HG02852 (cell line): ENCODE data around the gene TESK2.
A peak's percentile ranks its signal among the peaks of the same experiment; 100 is the strongest.
"Not testable (repeated sequence)": the region's sequence is repeated elsewhere in the genome, so short reads cannot be mapped to it uniquely, and the experiment has no call there.

Experiments
- ATAC-seq: cut with Tn5 transposase; IDR thresholded peaks from one replicate; pipeline ENCODE4 v1.9.1; 2021; ENCODE audit warnings: mild to moderate bottlenecking, moderate library complexity; ENCODE audit not compliant: unreplicated experiment

Gene TESK2

DNA sequence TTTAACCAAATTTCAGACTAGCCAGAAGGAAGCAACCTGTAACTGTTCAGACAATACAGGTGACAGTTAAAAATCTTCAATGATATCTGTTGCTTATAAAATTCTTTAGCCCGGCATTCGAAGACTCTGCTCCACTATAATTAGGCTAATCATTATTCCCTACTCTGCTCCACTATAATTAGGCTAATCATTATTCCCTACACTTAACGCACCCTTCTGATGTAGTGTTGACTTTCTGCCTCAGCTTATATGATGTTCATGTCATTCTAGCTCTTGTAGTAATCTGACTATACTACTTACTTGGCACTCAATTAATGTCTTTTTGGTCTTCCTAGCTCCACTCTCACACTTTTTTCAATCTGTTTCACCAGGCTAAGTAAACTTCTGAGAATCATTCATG lies 13.3 kb downstream of the TESK2 start:
- ATAC-seq: no peak

DNA sequence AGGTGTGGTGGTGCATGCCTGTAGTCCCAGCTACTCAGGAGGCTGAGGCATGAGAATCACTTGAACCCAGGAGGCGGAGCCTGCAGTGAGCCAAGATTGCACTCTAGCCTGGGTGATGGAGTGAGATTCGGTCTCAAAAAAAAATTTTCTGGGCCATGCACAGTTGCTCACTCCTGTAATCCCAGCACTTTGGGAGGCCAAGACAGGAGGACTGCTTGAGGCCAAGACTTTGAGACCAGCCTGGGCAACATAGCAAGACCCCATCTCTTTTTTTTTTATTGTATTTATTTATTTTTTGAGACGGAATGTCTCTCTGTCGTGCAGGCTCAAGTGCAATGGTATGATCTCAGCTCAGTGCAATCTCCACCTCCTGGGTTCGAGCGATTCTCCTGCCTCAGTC lies 16.8 kb downstream of the TESK2 start:
- ATAC-seq: not testable (repeated sequence)

DNA sequence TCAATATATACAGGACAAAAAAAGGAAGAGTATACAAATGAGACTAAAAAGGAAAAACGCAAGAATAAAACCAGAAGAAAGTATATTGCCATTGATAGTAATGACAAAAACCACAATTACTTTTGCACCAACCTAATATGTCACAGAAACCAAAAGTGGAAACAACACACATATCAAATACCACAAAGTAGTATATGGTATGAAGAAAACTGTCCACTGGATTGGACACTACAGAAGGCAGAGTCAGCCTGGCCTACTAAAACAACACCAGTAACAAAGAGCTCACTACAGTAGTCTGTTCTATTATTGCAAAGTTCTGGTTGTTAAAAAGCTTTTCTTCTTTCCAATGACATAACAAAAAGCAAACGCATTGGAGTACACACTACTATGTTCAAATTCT lies 17.7 kb downstream of the TESK2 start:
- ATAC-seq: no peak

DNA sequence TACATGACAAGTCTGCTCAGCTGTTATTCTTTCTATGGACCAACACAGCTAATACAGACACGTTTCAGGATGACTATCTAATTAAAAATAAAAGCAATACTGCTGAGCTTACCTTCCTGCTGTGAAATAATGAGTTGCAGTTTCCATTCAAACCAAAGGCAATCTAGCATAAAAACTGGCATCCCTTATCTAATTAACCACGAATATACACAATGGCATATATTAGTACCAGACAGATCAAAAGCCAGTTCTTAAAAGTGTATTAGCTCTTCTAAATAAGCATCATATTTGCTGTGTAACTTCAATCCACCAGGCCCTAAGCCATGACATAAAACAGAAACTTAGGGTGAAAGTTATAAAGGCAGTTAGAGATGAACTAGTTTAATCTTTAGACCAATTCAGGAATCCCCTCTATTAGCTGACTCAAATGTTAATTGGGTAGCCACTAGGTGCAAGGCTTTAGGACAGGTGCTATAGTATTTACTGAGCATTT lies 20.6 kb downstream of the TESK2 start:
- peak; percentile 43 for ATAC-seq

DNA sequence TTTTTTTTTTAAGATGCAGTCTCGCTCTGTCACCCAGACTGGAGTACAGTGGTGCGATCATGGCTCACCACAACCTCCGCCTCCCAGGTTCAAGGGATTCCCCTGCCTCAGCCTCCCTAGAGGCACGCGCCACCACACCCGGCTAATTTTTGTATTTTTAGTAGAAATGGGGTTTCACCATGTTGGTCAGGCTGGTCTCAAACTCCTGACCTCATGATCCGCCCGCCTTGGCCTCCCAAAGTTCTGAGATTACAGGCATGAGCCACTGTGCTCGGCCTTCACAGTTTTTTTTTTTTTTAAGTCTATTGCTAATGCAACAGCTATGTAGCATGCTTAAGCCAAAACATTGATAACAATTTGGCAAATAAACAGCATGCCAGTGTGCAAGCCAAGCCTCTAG lies 23.6 kb downstream of the TESK2 start:
- ATAC-seq: not testable (repeated sequence)

DNA sequence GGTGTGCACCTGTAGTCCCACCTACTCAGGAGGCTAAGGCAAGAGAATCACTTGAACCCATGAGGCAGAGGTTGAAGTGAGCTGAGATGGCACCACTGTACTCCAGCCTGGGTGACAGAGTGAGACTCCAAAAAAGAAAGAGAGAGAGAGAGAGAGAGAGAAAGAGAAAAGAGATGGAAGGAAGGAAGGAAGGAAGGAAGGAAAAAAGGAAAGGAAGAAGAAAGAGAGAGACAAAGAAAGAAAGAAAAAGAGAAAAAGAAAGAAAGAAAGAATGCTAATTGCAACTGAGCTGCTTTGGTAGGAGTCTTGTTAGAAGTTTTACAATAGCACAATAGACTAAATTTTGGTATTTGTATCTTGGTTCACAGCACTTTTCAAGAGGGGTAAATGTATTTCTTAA lies 25.7 kb downstream of the TESK2 start:
- ATAC-seq: no peak

DNA sequence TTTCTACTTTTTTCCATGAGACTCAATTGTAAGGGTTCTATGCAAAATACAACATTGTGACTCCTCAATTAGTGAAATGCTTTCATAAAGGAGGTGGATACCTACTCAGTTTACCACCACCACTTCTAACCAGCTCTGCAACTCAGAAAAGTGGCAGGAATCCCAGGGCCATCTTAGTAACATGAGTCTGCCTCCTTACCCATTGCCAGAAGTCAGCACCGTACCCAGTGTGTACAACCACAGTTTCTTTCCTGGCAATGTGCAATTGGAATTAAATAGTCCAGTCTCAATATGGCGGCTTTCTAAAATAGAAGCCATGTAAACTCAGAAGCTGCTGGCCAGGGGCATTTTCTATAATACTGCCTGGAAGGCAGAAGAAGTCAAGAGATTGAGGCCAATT lies 32.1 kb downstream of the TESK2 start:
- ATAC-seq: no peak

DNA sequence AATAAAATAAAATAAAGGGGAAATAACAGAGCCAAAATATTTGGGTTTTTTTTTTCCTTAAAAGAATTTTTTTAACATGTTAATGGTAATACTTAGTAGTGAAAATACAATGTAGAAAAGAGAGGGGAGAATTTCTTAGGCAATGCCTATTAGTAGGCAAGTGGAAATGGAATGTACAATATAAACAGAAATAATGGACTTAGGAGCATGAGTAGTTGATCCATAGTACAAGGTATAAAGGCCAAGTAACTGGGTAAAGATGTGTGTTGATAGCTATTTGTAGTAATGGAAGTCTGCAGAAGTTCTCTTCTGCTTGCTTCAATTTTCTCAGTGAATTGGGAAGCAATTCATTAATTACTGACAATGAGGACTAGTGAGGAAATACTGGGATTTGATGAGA lies 34.4 kb downstream of the TESK2 start:
- no peak for ATAC-seq

DNA sequence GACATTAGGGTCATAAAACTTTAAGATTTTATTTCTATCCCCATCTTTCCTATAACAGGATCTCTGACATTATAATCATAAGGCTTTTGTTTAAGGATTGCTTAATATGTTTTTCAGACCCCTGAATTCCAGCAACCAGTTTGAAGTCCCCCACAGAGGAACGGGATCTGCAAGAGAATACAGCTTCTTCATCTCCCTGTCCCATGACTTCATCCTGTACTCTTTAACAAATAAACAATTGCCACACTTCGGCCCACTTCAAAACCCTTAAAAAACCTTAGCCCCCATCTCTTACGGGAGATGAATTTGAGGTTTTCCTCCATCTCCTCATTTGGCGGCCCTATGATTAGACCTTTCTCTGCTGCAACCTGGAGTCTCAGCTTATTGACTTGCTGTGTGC lies 35.8 kb downstream of the TESK2 start:
- ATAC-seq: no peak

DNA sequence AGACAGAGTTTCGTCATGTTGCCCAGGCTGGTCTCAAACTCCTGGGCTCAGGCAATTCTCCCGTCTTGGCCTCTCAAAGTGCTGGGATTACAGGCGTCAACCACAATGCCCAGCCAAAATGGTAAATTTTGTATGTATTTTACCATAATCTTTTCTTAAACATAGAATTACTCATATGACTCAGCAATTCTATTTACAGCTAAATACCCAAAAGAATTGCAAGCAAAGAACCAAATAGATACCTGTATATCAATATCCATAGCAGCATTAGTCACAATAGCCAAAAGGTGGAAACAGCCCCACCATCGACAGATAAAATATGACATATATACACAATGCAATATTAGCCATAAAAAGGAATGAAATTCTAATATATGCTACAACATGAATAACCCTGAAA lies 36.5 kb downstream of the TESK2 start:
- ATAC-seq: no peak

DNA sequence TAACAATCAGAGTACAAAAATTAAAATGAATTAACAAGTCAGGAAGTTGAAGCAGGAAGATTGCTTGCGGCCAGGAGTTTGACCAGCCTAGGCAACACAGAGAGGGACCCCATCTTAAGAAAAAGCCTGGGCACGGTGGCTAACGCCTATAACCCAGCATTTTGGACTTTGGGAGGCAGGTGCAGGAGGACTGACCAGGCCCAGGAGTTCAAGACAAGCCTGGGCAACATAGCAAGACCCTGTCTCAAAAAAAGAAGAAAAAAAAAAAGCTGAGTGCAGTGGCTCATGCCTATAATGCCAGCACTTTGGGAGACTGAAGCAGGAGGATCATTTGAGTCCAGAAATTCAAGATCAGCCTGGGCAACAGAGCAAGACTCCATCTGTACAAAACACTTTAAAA lies 38.5 kb downstream of the TESK2 start:
- no peak for ATAC-seq

DNA sequence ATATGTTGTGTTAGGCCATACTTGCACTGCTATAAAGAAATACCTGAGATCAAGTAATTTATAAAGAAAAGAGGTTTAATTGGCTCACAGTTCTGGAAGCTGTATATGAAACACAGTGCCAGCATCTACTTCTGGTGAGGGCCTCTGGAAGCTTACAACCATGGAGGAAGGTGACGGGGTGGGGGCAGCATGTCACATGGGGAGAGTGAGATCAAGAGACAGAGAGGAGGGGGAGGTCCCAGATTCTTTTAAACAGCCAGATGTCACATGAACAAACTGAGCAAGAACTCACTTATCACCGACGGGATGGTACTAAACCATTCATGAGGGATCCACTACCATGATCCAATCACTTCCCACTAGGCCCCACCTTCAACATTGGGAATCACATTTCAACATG lies 42.6 kb downstream of the TESK2 start:
- ATAC-seq: no peak

DNA sequence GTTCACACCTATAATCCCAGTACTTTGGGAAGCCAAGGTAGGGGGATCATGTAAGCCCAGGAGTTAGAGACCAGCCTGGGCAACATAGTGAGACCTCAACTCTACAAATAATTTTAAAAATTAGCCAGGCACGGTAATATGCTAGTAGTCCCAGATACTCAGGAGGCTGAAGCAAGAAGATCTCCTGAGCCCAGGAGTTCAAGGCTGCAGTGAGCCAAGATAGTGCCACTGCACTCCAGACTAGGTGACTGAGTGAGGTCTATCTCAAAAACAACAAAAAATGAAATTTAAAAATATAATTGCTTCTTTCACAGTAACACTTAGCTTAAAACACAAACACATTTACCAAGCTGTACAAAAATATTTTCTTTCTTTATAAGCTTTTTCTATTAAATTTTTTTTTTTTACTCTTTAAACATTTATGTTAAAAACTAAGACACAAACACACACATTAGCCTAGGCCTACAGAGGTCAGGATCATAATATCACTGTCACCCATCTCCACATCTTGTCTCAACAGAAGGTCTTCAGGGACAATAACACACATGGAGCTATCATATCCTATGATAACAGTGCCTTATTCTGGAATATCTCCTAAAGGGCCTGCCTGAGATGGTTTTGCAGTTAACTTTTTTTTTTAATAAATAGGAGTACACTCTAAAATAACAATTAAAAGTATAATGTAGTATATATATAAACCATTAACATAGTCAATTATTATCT lies 43.9 kb downstream of the TESK2 start:
- no peak for ATAC-seq

DNA sequence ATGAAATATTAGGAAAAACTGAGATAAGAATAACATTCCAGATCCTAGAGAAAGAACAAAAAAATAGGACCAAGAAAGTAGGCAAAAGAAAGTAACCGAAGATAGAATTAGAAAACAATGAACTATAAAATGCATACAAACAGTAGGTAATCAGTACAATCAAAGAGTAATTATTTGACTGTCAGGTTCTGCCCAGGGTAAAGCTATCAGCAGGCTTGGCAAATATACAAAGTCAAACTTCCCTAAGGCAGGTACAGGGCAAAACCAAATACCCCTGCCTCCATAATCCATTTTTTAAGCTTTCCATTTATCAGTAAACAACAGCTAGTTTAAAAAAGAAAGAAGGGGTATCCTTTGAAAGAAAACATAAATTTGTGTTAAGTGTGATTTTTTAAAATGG lies 44.4 kb downstream of the TESK2 start:
- no peak for ATAC-seq

DNA sequence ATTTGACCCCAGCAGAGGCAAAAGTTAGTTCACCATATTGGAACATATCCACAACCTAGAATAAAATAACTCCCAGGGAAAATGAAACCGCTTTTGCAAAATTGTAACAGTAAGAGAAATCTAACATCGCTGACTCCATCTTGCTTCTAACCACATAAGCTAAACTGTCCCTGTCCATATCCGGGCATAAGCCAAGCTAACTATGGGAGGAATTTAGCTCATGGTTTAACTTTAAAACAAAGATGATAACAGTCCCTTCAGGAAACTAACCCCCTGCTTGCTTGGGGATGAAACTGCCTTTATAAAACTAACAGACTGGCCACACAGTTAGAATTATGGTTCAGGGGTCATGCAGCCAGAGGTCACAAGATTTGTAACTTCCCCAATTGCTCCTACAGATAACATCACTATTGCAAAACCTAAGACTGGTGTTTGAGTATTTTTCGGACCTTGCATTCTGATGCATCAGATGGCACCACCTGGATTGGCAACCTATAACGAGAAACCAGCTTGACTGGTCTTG lies 46.3 kb downstream of the TESK2 start:
- no peak for ATAC-seq

DNA sequence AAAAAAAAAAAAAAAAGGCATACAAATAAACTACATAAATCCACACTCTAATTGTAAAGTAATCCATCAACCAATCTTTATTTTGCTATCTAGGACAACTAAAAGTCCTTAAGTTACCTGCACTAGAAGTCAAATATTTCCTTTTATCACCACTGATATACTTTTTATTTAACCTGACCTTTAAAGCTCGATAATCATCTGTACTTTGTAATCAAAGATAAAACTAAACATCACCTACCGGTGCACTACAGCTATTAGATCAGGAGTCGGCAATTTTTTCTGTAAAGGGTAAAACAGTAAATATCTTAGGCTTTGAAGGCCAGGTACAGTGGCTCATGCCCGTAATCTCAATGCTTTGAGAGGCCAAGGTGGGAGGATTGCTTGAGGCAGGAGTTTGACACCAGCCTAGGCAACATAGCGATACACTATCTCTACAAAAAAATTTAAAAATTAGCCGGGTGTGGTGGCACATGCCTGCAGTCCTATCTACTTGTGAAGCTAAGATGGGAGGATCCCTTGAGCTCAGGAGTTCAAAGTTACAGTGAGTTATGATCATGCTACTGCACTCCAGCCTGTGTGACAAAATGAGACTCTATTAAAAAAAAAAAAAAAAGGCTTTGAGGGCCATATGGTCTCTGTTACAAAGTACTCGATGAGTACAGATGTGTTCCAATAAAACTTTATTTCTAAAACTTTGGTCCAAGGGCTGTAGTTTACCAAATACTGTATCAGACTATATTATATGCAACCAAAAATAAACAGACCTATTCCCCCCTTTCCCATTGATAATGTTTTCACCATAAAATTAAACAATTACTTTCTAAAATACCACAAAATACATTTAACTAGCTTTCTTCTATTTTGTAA lies 47.1 kb downstream of the TESK2 start:
- ATAC-seq: no peak

DNA sequence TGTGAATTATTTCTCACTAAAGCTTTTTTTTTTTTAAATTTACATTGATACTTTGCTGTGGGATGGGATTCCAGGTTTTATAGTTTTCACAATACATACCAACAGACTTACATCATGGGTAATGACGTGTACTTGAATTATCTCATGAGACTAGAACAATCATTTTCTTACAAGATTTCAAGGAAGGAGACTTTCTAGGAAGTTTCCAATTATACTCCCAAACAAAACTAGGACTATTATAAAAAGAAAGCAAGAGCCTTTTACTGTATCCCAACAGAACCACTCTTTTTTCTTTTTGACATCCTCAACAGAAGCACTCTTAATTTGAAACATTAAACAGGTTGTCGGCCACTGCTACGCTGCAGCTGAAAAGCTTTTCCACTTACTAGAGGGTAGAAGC lies 48.7 kb downstream of the TESK2 start:
- no peak for ATAC-seq

DNA sequence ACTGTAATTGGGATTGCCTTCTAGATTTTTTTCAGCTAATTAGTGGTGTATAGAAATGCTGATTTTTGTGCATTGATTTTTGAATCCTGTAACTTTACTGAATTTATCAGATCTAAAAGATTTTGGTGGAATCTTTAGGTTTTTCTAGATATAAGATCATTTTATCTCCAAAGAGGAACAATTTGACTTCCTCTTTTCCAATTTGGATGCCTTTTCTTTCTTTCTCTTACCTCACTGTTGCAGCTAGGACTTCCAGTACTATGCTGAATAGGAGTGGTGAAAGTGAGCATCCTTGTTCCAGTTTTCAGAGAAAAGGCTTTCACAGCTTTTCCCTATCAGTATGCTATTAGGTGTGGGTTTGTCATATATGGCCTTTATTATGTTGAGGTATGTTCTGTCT lies 53.6 kb downstream of the TESK2 start:
- no peak for ATAC-seq

DNA sequence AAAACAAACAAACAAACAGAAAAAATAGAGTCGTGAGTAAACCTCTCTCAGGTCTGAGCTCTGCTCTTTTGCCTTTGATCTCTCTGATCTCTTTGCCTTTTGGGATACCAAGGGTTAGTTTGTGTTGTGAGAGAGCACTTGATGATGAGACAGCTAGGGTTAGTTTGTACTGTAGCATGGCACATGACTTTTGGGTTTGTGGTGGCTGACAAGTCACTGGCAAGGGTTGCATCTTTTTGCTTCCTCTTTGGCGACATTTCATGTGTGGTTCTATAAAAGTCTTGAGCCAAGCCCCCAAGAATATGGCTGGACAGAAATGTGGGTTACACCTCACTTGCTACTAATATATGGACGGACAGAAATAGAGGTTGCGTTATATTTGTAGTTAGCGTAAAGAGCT lies 60.5 kb downstream of the TESK2 start:
- ATAC-seq: no peak

DNA sequence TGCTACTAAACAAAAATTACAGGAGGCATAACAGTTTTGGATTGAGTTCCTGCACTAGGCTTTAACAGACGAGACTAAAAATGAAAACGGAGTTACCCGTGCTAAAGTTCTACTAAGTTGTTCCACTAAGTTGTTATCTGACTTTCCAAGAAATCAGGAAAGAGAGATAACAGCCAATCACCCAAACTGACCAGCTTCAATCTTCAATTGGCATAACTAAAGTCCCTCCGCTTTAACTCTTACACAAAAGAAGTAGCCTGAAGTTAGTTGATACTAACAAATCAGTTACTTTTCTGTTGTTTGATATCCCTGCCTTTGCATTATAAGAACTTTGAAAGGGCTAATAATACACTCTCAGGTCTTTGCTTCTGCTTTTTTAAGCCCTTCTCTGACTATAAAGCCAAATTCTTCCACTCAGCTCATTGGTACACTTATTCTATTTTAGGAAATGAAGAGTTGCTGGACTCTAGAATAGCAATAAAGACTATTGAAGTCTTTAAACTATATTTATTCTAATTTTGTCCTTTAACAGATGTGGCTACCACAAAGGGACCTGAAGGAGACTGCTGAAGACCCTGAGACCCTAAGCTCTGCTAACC lies 61.3 kb downstream of the TESK2 start:
- no peak for ATAC-seq

DNA sequence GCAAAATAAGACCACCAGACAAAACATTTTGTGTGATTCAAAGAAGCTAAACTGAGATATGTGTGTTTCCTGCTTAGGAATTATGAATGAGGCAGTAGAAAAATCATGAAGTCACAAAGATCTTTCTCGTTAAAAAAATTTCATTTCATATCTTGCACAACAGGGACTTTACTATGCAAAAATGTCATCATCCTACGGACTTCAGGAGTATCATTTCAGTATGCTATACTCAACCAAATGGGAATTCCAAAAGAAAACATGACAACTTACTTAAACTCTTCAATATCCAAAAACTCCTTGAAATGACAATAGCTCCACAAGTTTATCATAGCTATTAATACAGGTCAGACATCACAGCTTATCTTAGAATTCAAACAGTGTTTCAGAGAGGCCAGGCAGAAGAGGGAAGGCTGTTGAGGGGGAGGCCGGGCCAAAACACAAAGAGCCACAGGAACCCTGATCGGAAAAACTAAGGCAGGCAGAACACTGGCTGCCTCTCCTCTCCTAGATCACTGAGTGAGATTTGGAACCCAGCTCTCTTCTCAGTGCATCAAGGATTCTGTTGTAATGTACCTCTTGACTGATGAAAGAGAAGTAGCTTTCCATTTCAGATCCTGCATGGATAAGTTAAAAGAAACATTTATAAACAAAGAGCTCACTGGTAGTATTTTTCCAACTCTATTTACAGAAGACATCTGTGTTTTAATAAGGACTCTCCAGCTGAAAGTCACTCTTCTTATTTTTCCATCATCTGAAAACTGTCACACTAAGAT lies 66.9 kb downstream of the TESK2 start:
- no peak for ATAC-seq
